NCI-H748 (cell line): ENCODE measurements around the gene NISCH.

ENCODE experiments used
- DNase-seq: peaks from one replicate; lab custom pipeline; 2025; ENCODE audit not compliant: unreplicated experiment; lab: John Stamatoyannopoulos, UW

NISCH gene

GRCh38 chr3:52488746-52489145, 33.3 kb downstream of the NISCH start:
- no peak for DNase-seq

- DNase-seq, result no peak
These were observed 34.0 kb downstream of the NISCH start for GRCh38 chr3:52489453-52489852.

GRCh38 chr3:52490035-52490938, 34.9 kb downstream of the NISCH start:
- DNase-seq, result no peak

- DNase-seq, result no peak
These were observed 35.6 kb downstream of the NISCH start for GRCh38 chr3:52490939-52491526.

GRCh38 chr3:52492059-52492458, 36.7 kb downstream of the NISCH start:
- no peak for DNase-seq

- DNase-seq, result no peak
These were observed 38.0 kb downstream of the NISCH start for GRCh38 chr3:52493232-52494017.

- DNase-seq, result peak; percentile 4
These were observed 39.0 kb downstream of the NISCH start for GRCh38 chr3:52494445-52494844.

- DNase-seq, result no peak
These were observed 39.6 kb downstream of the NISCH start, which contains the start of gene STAB1 for GRCh38 chr3:52494886-52495495. STAB1 (plus strand) TSS chr3:52495338; CDS start chr3:52495414, 76 bp downstream.

- DNase-seq, result no peak
These were observed 40.6 kb downstream of the NISCH start for GRCh38 chr3:52495777-52496602.

- no peak for DNase-seq
These were observed 43.0 kb downstream of the NISCH start for GRCh38 chr3:52498137-52499054.

GRCh38 chr3:52501046-52501445, 45.6 kb downstream of the NISCH start:
- DNase-seq, result no peak

- DNase-seq, result no peak
These were observed 46.6 kb downstream of the NISCH start for GRCh38 chr3:52502001-52502400.

- DNase-seq, result no peak
These were observed 47.5 kb downstream of the NISCH start for GRCh38 chr3:52502808-52503350.

GRCh38 chr3:52503788-52504424, 48.5 kb downstream of the NISCH start:
- DNase-seq, result peak; percentile 54

GRCh38 chr3:52504977-52505376, 49.6 kb downstream of the NISCH start:
- DNase-seq, result no peak

- DNase-seq, result peak; percentile 9
These were observed 51.0 kb downstream of the NISCH start for GRCh38 chr3:52506266-52506966.

GRCh38 chr3:52507359-52507758, 52.0 kb downstream of the NISCH start:
- DNase-seq, result no peak
